ENCODE results near the gene COA1.

GRCh38 chr7:43701929-43702328 lies 27.4 kb downstream of the COA1 start:
- TF ChIP-seq, protein P1, sequence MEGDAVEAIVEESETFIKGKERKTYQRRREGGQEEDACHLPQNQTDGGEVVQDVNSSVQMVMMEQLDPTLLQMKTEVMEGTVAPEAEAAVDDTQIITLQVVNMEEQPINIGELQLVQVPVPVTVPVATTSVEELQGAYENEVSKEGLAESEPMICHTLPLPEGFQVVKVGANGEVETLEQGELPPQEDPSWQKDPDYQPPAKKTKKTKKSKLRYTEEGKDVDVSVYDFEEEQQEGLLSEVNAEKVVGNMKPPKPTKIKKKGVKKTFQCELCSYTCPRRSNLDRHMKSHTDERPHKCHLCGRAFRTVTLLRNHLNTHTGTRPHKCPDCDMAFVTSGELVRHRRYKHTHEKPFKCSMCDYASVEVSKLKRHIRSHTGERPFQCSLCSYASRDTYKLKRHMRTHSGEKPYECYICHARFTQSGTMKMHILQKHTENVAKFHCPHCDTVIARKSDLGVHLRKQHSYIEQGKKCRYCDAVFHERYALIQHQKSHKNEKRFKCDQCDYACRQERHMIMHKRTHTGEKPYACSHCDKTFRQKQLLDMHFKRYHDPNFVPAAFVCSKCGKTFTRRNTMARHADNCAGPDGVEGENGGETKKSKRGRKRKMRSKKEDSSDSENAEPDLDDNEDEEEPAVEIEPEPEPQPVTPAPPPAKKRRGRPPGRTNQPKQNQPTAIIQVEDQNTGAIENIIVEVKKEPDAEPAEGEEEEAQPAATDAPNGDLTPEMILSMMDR (IDR thresholded peaks at IDR 0.05), result no peak
- TF ChIP-seq POLR2A (IDR thresholded peaks at IDR 0.05), result no peak

Measured in lower leg skin (tissue), 3 donors.